AG09319 (cell line): ENCODE results near the gene OTUD7B.

Experiments
- DNase-seq: peaks from one replicate; pipeline ENCODE4 v3.0.0-alpha.2; 2010; ENCODE audit warnings: low read depth; ENCODE audit errors: extremely low read depth
- CTCF ChIP-seq: IDR thresholded peaks from 2 replicates; pipeline ENCODE4 v1.5.1; 2011; ENCODE audit warnings: low read depth, mild to moderate bottlenecking, inconsistent platforms, low read length, moderate library complexity

The OTUD7B gene

GRCh38 chr1:149916898-149917252 lies 93.7 kb downstream of the OTUD7B start:
- TF ChIP-seq CTCF = no peak
- DNase-seq = no peak

- DNase-seq = no peak
- TF ChIP-seq CTCF = no peak
These were observed 94.2 kb downstream of the OTUD7B start for GRCh38 chr1:149916193-149916897.

- TF ChIP-seq CTCF = no peak
- DNase-seq = no peak
These were observed 94.9 kb downstream of the OTUD7B start for GRCh38 chr1:149915429-149916192.

- no peak for TF ChIP-seq CTCF
- no peak for DNase-seq
These were observed 96.0 kb downstream of the OTUD7B start for GRCh38 chr1:149914545-149914944.

GRCh38 chr1:149906570-149907075 lies 103.9 kb downstream of the OTUD7B start:
- no peak for TF ChIP-seq CTCF
- no peak for DNase-seq

- TF ChIP-seq CTCF = no peak
- no peak for DNase-seq
These were observed 106.6 kb downstream of the OTUD7B start for GRCh38 chr1:149903836-149904491.
